GM18951 (cell line): ENCODE data around the gene GMDS.

Experiments
- POLR2A ChIP-seq: IDR thresholded peaks from 4 replicates; pipeline ENCODE4 v1.6.1; 2011; ENCODE audit warnings: mild to moderate bottlenecking; ENCODE audit not compliant: insufficient read length, insufficient read depth; ENCODE audit errors: extremely low read depth
- in situ Hi-C: fragments of 300-500 bp; cut with MboI; formaldehyde crosslinking; loops from one replicate; pipeline ENCODE4 v1.12.0; 2022; ENCODE audit warnings: low sequenced_read_pairs, mixed read lengths, inconsistent platforms; ENCODE audit not compliant: unreplicated experiment

The GMDS gene

GRCh38 chr6:1709234-1709641, 536.2 kb downstream of the GMDS start:
- no peak for TF ChIP-seq POLR2A
- in situ Hi-C loops = no loop called here

DNA sequence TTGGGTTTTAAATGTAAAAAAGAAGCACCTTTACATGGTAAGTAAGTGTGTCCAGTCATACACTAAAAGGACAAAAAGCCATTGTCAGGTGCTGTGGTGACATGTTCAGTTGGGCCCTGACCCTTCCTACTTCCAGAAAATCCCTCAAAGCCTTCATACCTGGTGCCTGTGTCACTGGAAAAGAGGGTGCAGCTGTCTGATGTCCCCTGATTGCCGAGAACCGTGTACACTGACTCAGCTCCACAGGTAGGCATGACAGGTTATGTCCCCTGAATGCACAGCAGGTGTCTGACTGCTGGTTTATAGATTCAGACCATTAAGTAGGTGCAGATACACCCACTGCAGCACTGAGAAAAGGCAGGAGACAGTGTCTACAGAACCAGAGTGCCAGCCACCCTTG, 536.6 kb downstream of the GMDS start:
- no peak for TF ChIP-seq POLR2A
- in situ Hi-C loops = no loop called here

DNA sequence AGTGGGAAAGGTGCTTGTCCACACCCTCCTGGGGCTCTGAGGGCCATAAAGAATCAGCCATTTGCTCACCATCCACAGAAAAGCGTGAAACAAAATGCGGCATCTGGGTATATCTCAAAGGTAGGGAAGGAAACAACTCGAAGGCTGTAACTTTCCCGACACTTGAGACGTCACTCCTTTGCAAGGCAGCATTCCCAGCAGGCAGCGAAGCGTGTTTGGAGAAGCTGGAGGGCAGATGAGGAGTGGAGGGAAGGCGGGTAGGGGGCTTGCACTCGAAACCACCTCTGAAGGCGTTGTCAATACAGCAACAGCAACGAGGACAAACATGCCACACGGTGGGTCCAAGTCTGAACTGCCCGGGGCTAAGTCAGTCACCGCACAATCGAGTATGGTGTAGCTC, 537.3 kb downstream of the GMDS start:
- TF ChIP-seq POLR2A = no peak
- in situ Hi-C loops = no loop called here

DNA sequence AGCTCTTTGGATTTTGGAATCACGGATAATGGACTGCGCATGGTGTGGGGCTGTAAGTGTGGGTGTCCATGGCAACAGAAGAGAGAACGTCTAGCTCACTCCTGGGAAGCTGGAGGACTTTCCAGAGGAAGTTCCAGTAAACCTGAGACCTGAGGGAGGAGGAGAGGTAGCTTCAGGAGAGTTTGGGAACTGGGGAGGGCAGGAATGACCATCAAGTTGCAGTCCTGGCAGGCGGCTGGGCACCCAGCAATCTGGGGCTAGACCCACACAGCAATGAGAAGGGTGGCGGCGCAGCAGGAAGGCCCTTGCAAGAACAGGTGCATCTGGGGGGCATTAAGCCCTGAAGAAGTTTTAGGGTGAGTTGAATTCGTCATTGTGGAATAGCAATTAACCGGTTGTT, 539.8 kb downstream of the GMDS start:
- no peak for TF ChIP-seq POLR2A
- in situ Hi-C loops = no loop called here

DNA sequence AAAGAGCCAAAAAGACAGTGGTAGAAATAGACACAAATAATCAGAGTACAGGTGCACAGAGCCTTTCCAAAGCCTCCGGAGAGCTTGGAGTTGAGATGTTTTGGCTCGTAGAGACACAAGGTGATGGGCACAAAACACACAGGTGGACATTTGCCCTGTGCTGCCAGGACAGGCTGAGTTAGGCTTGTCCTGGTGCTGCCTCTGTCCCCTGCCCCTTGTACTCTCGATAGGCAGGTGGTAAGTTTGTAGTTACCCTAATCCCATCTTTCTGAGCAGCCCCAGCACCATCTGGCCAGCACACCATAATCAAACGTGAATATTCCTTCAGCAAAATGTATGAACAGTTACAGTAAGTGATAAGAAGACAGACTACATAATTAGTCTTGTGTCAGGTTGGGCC, 540.2 kb downstream of the GMDS start:
- in situ Hi-C loops = no loop called here

GRCh38 chr6:1704711-1705110, 540.7 kb downstream of the GMDS start:
- no peak for TF ChIP-seq POLR2A
- in situ Hi-C loops = no loop called here

More for the DNA sequence above, 540.2 kb downstream of the GMDS start:
- TF ChIP-seq POLR2A = no peak

DNA sequence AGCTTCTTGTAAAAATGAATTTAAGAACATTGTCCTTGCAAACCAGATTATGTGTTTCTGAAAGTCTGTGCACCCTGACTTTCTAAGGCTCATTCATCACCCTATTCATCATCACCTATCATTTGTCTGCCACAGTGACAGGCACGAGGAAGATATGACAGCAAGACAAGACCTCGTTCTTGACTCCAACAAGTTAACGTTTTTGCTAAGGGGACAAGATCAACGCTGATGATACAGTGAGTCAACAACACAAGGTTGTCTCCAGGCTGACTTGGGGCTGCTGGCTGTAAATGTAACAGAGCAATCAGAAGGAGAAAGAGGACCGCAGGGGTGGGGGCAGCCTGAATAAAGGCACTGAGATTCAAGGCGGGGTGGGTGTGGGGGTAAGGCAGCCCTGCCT, 541.5 kb downstream of the GMDS start:
- in situ Hi-C loops = no loop called here
- no peak for TF ChIP-seq POLR2A

DNA sequence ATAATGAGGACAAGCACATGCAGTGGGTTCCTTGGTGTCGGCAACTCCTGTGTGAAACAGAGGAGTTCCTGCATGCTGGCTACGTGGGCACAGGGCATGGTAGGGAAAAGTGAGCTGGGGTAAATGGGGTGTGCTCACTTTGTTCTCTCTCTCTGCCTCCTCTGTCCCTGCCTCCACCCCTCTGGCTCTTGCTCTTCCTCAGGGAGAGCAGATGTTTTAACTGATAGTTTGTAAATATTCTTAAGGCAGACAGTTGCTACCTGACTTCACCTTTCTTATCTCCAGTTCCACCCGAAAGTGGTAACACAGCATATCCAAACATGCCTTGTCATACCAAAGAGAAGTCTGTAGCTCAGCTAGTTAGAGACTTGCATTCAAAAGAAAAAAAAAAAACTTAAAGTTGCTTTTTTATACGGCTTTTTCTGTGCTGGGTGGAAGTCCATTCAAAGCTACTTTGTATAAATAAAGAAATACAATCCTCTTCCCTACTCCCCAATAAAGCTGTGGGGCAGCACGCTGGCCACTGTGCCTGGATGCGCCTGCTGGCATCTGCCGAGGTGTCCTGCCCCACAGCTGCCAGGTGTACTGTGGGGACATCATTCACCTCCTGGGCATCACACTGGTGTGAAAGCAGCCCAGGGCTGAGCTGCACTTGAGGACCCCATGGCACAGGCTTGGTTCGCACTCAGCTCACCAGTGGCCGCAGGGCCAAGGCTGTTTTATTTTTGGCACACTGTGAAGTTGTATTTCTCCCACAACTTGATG, 542.1 kb downstream of the GMDS start:
- in situ Hi-C loops = no loop called here
- TF ChIP-seq POLR2A = no peak

DNA sequence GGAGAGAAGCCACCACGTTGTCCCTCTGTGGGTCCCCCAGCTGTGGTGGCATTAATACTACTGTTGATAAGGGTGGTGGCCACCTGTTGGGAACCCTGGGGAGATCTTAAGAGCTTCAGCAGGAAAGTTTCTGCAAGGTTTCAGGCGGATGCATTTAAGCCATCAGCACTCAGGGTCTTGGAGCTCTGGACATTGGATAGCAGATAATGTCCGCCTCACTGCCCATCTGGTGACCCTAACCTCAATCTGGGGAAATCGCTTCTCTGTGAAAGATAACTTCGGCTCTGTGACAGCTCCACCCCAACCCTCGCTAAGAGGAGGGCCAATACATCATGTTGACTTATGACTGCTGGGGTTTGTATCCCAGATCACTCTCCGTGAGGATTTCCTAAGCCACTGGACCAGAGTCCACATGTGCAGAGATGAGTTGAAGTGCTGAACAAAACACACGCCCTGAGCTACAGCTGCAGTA, 542.8 kb downstream of the GMDS start:
- TF ChIP-seq POLR2A = no peak
- in situ Hi-C loops = no loop called here

- in situ Hi-C loops = no loop called here
- no peak for TF ChIP-seq POLR2A
Measured at GRCh38 chr6:1701668-1702353, 543.6 kb downstream of the GMDS start.

DNA sequence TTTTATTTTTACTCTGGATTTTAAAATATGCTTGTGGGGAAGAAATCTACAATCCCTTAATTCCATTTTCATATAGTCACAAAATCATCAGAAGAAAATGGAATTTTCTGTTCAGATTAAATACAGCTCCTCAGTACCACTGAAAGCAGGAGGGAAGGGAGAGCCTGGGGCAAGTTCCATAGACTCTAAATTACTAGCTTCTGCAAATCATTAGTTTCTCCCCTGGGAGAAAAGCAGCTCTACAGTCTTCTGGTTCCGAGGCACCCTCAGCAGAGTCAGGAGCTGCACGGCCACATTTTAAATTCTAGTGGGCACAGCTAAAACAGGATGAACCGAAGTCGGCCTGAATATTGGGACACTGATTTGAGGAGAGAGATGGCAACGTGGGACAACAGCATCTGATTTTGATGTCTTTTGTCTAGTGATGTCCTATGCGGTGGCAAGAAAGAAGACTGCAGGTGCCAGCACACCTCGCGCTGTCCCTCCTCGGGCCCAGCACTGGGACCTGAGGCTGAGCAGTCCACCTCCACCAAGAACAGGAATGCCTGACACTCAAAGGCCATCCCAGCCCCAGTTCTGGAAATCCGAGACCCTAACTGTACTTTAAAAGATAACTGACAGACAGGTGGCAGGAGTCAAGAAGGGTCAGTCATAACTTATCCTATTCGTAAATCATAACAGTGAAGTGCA, 545.0 kb downstream of the GMDS start:
- TF ChIP-seq POLR2A = no peak
- in situ Hi-C loops = no loop called here

GRCh38 chr6:1698527-1698926, 546.9 kb downstream of the GMDS start:
- no peak for TF ChIP-seq POLR2A
- in situ Hi-C loops = no loop called here

- TF ChIP-seq POLR2A = no peak
- in situ Hi-C loops = no loop called here
Measured at GRCh38 chr6:1697688-1698351, 547.6 kb downstream of the GMDS start.
